IPS-NIHi7 (cell line): Measurements from ENCODE around the gene TMC7.
"Not testable (repeated sequence)": the region's sequence is repeated elsewhere in the genome, so short reads cannot be mapped to it uniquely, and the experiment has no call there.

Experiments used
- DNase-seq: peaks from one replicate; pipeline ENCODE4 v3.0.0; 2012; ENCODE audit warnings: mixed read lengths; ENCODE audit errors: extremely low spot score

Gene TMC7

DNA sequence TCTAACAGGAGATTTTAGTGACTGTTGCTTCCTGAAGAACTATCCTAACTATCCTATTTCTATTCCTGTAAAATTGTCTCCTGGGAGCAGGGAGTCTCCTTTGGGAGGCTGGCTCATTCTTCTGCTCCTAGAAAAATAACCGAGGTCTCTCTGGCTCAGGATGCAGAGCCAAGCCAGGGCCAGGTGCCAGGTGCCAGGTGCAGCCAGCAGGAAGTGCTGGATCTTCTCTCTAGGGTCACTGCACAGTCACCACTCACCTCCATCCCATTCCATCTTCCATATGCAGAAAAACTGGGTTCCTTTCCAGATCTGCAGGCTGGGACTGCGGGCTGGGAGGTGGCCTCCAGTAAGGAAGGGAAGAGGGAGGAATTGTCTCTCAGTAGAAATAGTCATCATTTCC lies 3.8 kb upstream of the TMC7 start:
- DNase-seq = no peak

GRCh38 chr16:18984435-18985005 lies 786 bp downstream of the TMC7 start:
- no peak for DNase-seq

DNA sequence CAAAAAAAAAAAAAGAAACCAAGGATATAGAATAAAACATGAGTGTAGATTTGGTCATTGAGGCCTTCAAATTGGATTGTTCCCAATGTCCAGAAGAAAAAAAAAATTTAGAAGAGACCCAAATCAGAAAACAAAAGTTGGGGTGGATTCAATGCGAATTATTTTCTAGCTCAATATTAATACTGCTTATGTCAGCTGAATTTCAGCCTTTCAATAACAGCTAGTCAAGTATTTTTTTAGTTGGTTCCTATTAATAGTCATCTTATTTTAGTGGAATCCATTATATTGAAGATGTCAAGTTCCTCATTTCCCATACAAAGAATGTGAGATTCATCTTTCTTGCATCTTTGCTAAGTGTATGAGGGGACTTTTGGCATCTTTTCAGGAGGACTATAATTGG lies 1.5 kb downstream of the TMC7 start:
- DNase-seq = not testable (repeated sequence)

- DNase-seq = not testable (repeated sequence)
Measured at GRCh38 chr16:18991731-18992130, 8.0 kb downstream of the TMC7 start.

DNA sequence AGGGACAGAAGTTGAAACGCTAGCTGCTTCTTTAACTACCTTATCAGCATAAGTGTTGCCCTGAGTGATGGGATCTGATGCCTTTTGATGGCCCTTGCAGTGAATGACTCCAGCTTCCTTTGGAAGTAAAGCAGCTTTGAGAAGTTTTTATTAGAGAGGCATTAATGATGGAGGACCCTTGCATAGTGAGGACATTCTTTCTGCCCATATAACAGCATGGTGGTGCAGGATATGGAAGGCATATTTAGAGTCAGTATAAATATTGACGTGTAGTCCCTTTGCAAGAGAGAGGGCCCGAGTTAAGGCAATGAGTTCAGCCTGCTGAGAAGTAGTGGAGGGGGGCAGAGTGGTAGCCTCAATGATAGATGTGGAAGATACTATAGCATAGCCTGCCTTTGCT lies 9.8 kb downstream of the TMC7 start:
- DNase-seq = not testable (repeated sequence)

DNA sequence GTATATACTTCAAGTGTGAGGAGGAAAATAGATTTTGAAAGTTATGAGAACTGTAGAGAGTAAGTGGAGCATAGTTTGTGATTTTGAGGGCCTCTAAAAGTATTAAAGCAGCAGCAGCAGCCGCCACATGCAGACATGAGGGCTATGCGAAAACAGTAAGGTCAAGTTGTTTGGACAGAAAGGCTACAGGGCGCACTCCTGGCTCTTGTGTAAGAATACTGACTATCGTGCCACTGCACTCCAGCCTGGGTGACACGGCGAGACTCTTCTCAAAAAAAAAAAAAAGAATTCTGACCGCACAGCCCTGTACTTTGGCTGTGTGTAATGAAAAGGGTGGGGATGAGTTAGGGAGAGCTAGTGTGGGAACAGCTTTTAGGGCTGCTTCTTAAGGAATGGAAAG lies 10.4 kb downstream of the TMC7 start:
- not testable (repeated sequence) for DNase-seq

DNA sequence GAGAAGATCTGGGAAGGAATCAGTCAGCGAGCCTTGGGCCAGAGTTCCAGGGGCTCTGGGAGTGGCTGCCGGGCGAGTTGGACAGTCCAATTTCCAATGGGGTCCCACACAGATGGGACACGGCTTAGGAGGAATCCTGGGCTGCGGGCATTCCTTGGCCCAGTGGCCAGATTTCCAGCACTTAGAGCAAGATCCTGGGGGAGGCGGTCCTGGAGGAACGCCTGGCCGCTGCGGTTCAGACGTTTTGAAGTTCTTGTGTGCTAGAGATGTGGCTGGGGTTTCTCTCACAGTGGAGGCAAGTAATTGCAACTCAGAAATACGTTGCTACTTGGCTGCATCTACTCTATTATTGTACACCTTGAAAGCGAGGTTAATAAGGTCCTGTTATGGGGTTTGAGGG lies 11.7 kb downstream of the TMC7 start:
- DNase-seq = not testable (repeated sequence)

- not testable (repeated sequence) for DNase-seq
Measured at GRCh38 chr16:18996536-18996935, 12.8 kb downstream of the TMC7 start.

- DNase-seq = not testable (repeated sequence)
Measured at GRCh38 chr16:18997001-18997400, 13.3 kb downstream of the TMC7 start.

GRCh38 chr16:18999045-18999393 lies 15.3 kb downstream of the TMC7 start:
- no peak for DNase-seq

DNA sequence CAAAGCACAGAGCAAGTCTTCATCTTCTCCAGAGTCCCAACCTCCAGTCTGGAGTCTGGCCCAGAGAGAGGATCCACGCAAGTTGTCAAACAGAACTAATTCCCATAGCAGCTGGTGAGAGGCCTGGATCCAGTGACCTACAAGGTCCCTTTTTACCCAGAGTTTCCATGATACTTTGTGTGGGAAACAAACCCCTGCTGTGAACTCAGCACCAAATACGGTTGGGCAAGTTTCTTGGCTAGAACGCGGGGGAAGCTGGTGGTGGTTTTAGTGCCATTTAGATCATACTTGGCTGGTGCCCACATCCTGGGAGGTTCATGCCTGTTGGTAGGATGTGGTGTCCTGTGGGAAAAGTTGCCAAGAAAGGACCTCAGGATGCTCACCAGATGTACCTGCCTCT lies 18.1 kb downstream of the TMC7 start:
- no peak for DNase-seq

DNA sequence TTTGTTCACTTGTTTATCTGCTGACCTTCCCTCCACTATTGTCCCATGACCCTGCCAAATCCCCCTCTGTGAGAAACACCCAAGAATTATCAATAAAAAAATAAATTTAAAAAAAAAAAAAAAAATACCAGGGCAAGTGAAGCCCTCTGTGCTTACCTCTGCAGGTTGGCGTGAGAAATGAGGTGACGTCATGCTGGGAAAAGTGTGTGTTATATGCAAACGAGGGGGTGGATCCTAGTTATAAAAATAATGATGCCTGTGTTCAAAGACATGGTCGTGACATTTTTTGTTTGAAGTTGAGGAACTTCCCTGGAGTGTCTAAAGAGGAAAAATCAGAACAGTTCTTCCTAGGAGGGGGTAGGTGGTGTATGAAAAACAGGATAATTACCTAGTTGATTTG lies 20.2 kb downstream of the TMC7 start:
- no peak for DNase-seq

DNA sequence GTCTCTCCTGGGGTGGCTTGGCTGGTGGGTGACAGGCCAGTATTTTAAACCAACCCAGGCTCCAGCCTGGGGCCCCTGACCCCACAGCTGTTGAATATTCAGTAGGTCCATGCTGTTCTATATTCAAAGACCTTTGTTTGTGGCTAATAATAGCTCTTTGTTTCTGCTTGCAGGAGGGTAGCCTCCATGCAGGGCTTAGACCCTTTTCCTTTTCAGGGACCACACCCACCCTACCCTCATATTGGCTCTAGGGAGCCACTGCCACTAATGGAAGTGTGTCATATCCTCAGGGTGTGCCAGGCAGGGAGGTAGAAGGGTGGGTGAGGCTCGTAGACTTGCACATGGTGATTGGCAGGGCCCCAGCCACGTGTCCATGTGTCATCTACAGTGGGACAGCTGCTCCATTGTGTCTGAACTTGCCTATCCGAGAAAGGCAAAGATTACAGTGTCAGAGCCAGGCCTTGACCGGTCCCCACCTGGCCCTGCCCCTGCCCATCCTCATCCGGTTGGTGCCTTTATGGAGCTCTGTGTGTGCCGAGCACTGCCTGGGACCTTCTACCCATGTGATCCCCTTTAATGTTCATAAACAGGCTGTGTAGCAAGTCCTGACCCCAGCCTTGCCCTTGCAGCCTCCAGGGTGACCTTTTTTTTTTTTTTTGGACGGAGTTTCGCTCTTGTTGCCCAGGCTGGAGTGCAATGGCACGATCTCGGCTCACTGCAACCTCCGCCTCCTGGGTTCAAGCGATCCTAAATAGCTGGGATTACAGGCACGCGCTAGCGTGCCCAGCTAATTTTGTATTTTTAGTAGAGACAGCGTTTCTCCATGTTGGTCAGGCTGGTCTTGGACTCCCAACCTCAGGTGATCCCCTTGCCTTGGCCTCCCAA lies 22.1 kb downstream of the TMC7 start:
- DNase-seq = no peak

GRCh38 chr16:19006446-19007315 lies 22.9 kb downstream of the TMC7 start:
- no peak for DNase-seq

GRCh38 chr16:19008245-19009169 lies 24.8 kb downstream of the TMC7 start:
- no peak for DNase-seq

DNA sequence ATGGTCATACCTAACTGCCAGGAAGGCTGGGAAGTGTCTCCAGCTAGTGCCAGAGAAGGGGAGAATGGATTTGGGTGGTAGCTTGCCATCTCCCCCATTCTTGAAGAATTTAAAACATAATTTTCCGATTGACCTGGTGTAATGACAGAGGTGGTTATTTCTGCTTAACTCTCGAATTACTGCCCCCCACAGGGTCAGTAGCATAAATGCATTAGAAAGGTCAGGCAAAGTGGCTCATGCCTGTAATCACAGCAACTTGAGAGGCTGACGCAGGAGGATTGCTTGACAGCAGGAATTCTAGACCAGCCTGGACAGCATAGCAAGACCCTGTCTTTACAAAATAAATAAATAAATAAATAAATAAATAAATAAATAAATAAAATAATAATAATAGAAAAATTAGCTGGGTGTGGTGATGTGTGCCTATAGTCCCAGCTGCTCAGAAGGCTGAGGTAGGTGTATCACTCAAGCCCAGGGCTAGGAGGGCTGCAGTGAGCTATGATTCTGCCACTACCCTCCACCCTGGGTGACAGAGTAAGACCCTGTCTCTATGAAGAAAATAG lies 27.5 kb downstream of the TMC7 start:
- no peak for DNase-seq

DNA sequence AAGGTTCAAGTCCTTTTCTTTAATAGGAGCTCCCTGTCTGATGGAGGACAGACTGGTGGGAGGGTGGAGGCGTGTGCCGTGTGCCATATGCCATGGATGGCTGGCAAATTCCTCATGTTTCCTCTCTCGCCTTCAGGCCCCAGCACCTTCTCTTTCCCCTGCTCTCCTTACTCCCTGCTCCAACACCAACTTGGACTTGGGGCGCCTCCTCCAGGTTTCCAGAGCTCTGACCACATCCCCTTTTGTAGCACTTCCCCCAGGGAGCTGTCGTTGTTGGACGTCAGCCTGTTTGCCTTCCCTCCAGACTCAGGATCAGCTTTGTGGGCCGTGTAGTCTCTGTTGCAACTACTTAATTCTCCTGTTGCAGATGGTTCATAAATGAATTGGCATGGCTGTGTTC lies 30.7 kb downstream of the TMC7 start:
- DNase-seq = peak; percentile 40

DNA sequence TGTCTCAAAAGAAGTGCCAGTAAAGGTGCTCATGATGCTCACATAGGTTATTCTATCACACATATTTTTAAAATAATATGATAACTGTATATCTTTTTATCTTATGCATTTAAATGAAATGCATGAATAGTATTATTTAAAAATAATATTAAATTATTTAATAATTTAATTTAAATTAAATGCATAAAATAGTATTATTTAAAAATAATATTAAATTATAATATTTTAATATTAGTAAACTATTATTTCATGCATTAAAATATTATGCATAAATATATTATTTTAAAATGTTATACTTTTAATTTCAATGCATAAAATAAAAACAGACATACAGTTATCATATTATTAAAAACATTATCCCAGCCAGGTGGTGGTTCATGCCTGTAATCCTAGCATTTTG lies 33.4 kb downstream of the TMC7 start:
- no peak for DNase-seq

GRCh38 chr16:19020689-19021088 lies 37.0 kb downstream of the TMC7 start:
- DNase-seq = no peak

GRCh38 chr16:19021747-19022146 lies 38.0 kb downstream of the TMC7 start:
- no peak for DNase-seq

DNA sequence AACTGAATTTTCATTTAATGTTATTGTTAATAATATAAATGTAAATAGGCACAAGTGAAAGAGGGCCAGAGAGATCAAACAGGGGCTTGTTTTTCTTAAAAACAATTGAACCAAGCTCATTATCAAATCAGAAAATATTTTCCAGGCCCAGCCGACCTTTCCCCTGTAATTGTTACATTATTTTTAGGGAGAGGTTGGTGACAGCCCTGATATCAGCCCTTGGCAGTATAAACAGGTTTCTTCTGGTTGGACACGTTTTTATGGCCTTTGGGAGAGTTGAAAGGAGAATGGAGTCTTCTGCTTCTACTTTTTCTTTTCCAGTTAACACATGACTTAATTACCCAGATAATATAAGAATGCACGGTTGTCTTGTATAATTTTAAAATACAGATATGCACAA lies 43.7 kb downstream of the TMC7 start:
- no peak for DNase-seq
